Spleen (tissue), 7 donors: ENCODE measurements around the gene OXA1L.

Experiments used
- POLR2A ChIP-seq, 3 donors: fragments of 450-650 bp; IDR thresholded peaks; one replicate each; pipeline ENCODE4 v1.5.1; 2017; ENCODE audit warnings: antibody characterized with exemption in 3 of 3, mild to moderate bottlenecking in 1 of 3
- POLR2AphosphoS5 ChIP-seq, 3 donors: sonication (generic); formaldehyde crosslinking; IDR thresholded peaks; one replicate each; pipeline ENCODE4 v1.5.1; 2017; ENCODE audit warnings: antibody characterized with exemption in 3 of 3
- TF ChIP-seq, protein P1 (sequence below), 11 experiments: fragments of 200-600 bp in 7 of 11; fragments of 450-650 bp in 4 of 11; sonication (generic) in 4 of 11; IDR thresholded peaks in 8 of 11; conservative IDR thresholded peaks in 3 of 11; 1 replicate in 7 of 11; 2 replicates in 4 of 11; pipeline versions ENCODE4 v1.4.0 to v1.8.0; 2016 to 2021; ENCODE audit warnings: antibody characterized with exemption in 11 of 11, inconsistent platforms in 4 of 11, mild to moderate bottlenecking in 1 of 11
- donor health status: DM: no; HTN: no; CAD: no; lungs with moderate emphysema.
- donor health status: DM: no; HTN: no; CAD: no.
- donor health status: DM: no; HTN: no; CAD: no.

DNA sequence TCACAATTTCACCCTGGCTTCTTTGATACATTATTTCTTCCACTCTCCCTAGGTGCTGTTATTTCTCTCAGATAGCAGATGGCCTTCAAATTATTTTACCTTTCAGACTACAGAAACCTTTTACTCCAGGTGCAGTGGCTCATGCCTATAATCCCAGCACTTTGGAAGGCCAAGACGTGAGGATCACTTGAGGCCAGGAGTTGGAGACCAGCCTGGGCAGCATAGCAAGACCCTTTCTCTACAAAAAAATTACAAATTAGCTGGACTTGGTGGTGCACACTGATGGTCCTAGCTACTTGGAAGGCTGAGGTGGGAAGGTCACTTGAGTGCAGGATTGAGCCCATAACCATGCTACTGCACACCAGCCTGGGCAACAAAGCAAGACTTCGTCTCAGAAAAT, 25.7 kb downstream of the OXA1L start:
- TF ChIP-seq, protein P1, sequence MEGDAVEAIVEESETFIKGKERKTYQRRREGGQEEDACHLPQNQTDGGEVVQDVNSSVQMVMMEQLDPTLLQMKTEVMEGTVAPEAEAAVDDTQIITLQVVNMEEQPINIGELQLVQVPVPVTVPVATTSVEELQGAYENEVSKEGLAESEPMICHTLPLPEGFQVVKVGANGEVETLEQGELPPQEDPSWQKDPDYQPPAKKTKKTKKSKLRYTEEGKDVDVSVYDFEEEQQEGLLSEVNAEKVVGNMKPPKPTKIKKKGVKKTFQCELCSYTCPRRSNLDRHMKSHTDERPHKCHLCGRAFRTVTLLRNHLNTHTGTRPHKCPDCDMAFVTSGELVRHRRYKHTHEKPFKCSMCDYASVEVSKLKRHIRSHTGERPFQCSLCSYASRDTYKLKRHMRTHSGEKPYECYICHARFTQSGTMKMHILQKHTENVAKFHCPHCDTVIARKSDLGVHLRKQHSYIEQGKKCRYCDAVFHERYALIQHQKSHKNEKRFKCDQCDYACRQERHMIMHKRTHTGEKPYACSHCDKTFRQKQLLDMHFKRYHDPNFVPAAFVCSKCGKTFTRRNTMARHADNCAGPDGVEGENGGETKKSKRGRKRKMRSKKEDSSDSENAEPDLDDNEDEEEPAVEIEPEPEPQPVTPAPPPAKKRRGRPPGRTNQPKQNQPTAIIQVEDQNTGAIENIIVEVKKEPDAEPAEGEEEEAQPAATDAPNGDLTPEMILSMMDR (IDR thresholded peaks at IDR 0.05 in 8 of 11, conservative IDR thresholded peaks at IDR 0.05 in 3 of 11) = no peak
- TF ChIP-seq POLR2AphosphoS5 (IDR thresholded peaks at IDR 0.05) = no peak
- TF ChIP-seq POLR2A (IDR thresholded peaks at IDR 0.05) = no peak
